Measurements from ENCODE around the gene TRIM52. TPM values are rescaled to one million over a fixed set of nuclear protein-coding genes. Genes with fewer than 3 reads are reported as not detected.
A peak's percentile ranks its signal among the peaks of the same experiment; 100 is the strongest.

Gene TRIM52
- total and polyA plus RNA-seq, 9 of the 15 experiments (the other 6 are each of a cell fraction or from before 2014, with no cell fraction given), result 3.3 to 21.9 (median 13.5) TPM

- TF ChIP-seq ZBTB43 (CRISPR knock-in tag; IDR thresholded peaks at IDR 0.05) (no peak), PRPF4 (IDR thresholded peaks at IDR 0.05; ENCODE audit: insufficient read depth, low read depth, low read length, poor library complexity, severe bottlenecking) (no peak), HMGXB4 (CRISPR knock-in tag; IDR thresholded peaks at IDR 0.05) (peak; percentile 75; the same call in 1 of the 2 replicates), XRCC5 (IDR thresholded peaks at IDR 0.05; ENCODE audit: low read depth, low read length) (no peak), CCAR2 (IDR thresholded peaks at IDR 0.05; ENCODE audit: low read depth, low read length) (no peak), FOXA1 (IDR thresholded peaks at IDR 0.05; ENCODE audit: borderline replicate concordance) (no peak), CTCF (IDR thresholded peaks at IDR 0.05 in 2 of 3, conservative IDR thresholded peaks at IDR 0.05 in 1 of 3; ENCODE audit: insufficient read depth in 2 of 3, low read depth in 1 of 3, low read length in 3 of 3) (peak in 1 of 3 experiments; percentile 5; a peak in 1 of 6 replicates), KHSRP (IDR thresholded peaks at IDR 0.05) (no peak), PTTG1 (tag; IDR thresholded peaks at IDR 0.05; ENCODE audit: low read depth) (no peak), ZNF507 (tag; conservative IDR thresholded peaks at IDR 0.05) (no peak), ZNF583 (CRISPR knock-in tag; IDR thresholded peaks at IDR 0.05) (no peak), ZKSCAN3 (CRISPR knock-in tag; IDR thresholded peaks at IDR 0.05) (no peak), SNIP1 (IDR thresholded peaks at IDR 0.05; ENCODE audit: low read depth) (no peak), VEZF1 (CRISPR knock-in tag; IDR thresholded peaks at IDR 0.05) (peak; percentile 89), SMAD1 (IDR thresholded peaks at IDR 0.05; ENCODE audit: low read depth, low read length, partially characterized antibody) (no peak), RNF2 (IDR thresholded peaks at IDR 0.05) (no peak), ZFPM2 (CRISPR knock-in tag; IDR thresholded peaks at IDR 0.05) (no peak), CBX1 (IDR thresholded peaks at IDR 0.05; ENCODE audit: low read depth) (peak; percentile 45; the same call in 1 of the 2 replicates), NKRF (IDR thresholded peaks at IDR 0.05; ENCODE audit: borderline replicate concordance) (peak; percentile 64; the same call in 1 of the 2 replicates)
Observed at GRCh38 chr5:181215997-181216989, 44.6 kb downstream of the TRIM52 start (continued).
